ENCODE results near the gene CCDC178.

The CCDC178 gene

DNA sequence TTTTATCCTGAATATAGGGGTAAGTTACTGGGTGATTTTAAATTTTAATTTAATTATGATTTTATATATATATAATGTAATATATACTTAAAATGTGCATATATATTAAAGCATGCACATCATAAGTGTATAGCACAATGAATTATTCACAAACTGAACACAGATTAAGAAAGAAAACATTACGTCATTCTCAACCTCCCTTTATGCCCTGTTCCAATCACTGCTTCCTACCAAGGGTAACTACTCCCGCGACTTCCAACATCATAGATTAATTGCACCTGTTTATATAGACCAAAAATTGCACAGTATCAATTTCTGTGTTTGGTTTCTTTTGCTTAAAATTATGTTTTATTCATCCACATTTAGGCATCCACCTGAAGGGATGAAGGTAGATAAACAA lies 366.4 kb downstream of the CCDC178 start:
- TF ChIP-seq, protein P1, sequence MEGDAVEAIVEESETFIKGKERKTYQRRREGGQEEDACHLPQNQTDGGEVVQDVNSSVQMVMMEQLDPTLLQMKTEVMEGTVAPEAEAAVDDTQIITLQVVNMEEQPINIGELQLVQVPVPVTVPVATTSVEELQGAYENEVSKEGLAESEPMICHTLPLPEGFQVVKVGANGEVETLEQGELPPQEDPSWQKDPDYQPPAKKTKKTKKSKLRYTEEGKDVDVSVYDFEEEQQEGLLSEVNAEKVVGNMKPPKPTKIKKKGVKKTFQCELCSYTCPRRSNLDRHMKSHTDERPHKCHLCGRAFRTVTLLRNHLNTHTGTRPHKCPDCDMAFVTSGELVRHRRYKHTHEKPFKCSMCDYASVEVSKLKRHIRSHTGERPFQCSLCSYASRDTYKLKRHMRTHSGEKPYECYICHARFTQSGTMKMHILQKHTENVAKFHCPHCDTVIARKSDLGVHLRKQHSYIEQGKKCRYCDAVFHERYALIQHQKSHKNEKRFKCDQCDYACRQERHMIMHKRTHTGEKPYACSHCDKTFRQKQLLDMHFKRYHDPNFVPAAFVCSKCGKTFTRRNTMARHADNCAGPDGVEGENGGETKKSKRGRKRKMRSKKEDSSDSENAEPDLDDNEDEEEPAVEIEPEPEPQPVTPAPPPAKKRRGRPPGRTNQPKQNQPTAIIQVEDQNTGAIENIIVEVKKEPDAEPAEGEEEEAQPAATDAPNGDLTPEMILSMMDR (IDR thresholded peaks at IDR 0.05; ENCODE audit: low read depth, low read length), result no peak
- no peak for DNase-seq (ENCODE audit: extremely low read depth, low read depth)

DNA sequence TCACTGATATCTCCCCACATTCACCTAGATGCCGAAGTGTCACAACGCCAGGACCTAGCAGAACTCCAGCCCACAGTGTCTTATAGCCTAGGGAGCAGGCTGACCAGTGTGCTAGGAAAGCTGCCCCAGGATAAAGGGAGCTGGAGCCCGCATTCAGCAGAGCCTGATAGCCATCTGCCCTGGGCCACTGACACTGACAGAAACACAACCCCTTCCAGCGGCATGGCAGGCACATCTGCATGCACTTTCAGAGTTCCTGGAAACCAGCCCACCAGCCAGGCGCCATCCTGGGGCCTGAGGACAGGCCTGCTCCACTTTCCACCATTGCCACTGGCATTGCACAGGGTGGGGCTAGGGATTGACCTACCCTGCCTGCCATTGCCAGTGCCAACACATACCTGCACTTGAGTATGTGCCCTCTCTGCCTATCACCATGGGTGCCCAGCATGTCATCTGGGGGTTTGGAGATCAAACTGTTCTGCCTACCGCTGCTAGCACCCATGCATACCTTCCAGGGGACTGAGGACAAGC lies 377.6 kb downstream of the CCDC178 start:
- TF ChIP-seq, protein P1 (IDR thresholded peaks at IDR 0.05; ENCODE audit: low read depth, low read length), result no peak
- DNase-seq (ENCODE audit: extremely low read depth, low read depth), result no peak

DNA sequence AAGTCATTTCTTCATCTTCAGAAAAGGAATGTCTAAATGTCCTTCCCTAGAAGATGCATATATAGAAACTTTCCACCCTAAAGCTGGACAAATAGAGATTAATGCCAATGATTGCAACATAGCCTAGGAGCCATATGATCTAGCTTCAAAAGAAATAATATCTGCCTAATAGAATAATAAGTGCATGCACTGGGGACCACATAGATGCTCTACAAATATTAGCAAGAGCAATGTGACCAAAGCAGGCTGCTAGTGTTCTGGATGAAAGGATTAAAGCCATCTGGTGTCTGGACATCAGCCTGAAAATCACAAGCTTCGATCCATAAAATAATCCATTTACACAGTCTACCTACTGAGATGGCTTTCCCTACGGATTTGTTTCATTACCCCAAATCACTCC lies 387.6 kb downstream of the CCDC178 start:
- DNase-seq (ENCODE audit: extremely low read depth, low read depth), result no peak
- TF ChIP-seq, protein P1 (IDR thresholded peaks at IDR 0.05; ENCODE audit: low read depth, low read length), result no peak

DNA sequence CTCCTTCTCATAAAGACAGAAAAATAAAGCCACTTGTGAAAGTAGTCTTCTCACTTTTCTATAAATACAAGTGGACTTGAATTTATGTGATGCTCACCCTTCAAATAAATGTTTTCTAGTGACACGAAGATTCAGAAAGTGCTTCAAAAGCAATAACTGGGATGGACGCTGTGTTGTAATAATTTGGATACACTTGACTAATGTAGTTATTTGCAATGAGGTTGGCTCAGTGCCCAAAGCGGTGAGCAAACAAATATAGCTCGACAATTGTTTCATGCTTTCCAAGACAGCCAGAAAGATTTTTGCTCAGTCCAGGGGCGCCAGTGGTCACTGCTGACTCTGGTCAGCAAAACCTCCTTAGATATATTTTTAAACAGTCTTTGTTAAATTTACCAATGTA lies 389.1 kb downstream of the CCDC178 start:
- TF ChIP-seq, protein P1 (IDR thresholded peaks at IDR 0.05; ENCODE audit: low read depth, low read length), result no peak
- no peak for DNase-seq (ENCODE audit: extremely low read depth, low read depth)

DNA sequence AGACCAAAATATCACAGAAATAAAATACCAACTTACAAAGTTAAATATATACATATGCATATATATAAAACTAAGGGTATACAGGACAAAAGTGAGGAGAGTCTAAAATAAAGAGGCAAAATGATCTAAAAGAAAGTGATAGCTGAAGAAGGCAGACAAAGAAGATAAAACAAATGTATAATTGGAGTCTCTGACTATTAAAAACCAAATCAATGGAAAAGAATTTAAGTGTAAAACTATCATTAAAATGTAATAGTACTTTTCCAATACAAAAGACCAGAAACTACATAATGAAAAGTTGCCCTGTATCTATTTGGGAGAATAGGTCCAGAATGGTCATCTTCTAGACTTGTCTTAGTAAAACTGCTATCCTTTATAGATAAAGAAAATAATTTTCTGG lies 400.3 kb downstream of the CCDC178 start:
- no peak for DNase-seq (ENCODE audit: extremely low read depth, low read depth)
- TF ChIP-seq, protein P1 (IDR thresholded peaks at IDR 0.05; ENCODE audit: low read depth, low read length), result no peak

DNA sequence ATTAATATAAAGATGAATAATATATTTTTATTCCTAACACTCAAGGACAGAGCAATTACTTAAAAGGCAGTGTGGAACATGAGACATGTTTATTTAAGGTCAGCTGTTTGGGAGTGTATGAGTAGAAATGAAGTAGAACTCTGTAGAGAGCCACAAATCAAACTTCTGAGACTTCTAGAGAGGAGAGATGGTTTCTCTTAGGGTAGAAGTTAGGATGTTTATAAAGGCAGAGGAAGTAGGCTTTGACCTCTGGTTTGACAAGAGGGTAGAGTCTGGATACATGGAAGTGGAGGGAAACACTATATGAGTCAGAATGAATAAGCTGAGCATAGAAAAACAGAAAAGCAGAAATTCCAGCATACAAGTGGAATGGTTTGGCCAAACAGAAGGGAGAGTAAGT lies 405.6 kb downstream of the CCDC178 start:
- TF ChIP-seq, protein P1 (IDR thresholded peaks at IDR 0.05; ENCODE audit: low read depth, low read length), result no peak
- DNase-seq (ENCODE audit: extremely low read depth, low read depth), result no peak

DNA sequence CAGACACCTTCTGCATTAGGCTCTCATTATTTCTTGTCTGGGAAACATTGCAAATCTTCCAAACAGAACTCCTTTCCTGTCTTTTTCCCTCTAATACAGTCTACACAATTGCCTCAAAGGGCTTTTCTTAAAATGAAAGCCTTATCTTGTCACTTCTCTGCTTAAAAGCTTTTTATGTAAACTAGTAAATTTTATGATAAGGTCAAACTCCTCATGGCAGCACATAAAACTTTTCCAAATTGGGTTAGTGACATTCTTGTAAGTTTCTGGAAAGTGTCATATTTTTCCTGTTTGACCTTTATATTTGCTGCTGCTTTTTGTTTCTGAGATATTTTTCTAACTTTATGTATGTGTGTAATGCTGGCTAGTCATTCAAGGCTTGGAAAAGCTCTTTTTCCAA lies 406.3 kb downstream of the CCDC178 start:
- TF ChIP-seq, protein P1 (IDR thresholded peaks at IDR 0.05; ENCODE audit: low read depth, low read length), result no peak

More for the DNA sequence above, 406.3 kb downstream of the CCDC178 start:
- DNase-seq (ENCODE audit: extremely low read depth, low read depth), result no peak
